Gastroesophageal sphincter (tissue), 4 donors: ENCODE results near the gene IL17F. TPM values are rescaled to one million over a fixed set of nuclear protein-coding genes. Genes with fewer than 3 reads are reported as not detected.

Experiments used
- ATAC-seq: fragments of 150-250 bp; one replicate; pipeline ENCODE4 v1.9.1; 2016; ENCODE audit warnings: mild to moderate bottlenecking, moderate library complexity
- H3K27ac ChIP-seq, 4 donors: fragments of 200-600 bp; sonication (generic) in 3 of 4; 1 replicate in 3 of 4; 2 replicates in 1 of 4; pipeline ENCODE4 v1.5.1; 2016 to 2019
- H3K27me3 ChIP-seq: fragments of 200-600 bp; sonication (generic); one replicate; pipeline ENCODE4 v1.5.1; 2019
- H3K36me3 ChIP-seq, 2 donors: fragments of 200-600 bp; sonication (generic); one replicate each; pipeline ENCODE4 v1.5.1; 2019; ENCODE audit warnings: control low read depth in 1 of 2
- H3K4me1 ChIP-seq, 3 donors: fragments of 200-600 bp; sonication (generic); 1 replicate in 2 of 3; 2 replicates in 1 of 3; pipeline ENCODE4 v1.5.1; 2016 to 2019; ENCODE audit warnings: control low read depth in 2 of 3
- H3K4me3 ChIP-seq, 2 donors: fragments of 200-600 bp; sonication (generic); one replicate each; pipeline ENCODE4 v1.5.1; 2019; ENCODE audit warnings: mild to moderate bottlenecking in 1 of 2, moderate library complexity in 1 of 2
- H3K9me3 ChIP-seq, 3 donors: fragments of 200-600 bp; sonication (generic); one replicate each; pipeline ENCODE4 v1.5.1; 2017 to 2019; ENCODE audit warnings: control low read depth in 2 of 3
- CTCF ChIP-seq, 4 experiments: fragments of 200-600 bp in 2 of 4; fragments of 450-650 bp in 2 of 4; sonication (generic) in 1 of 4; IDR thresholded peaks; one replicate each; pipeline ENCODE4 v1.5.1; 2017 to 2019; ENCODE audit warnings: antibody characterized with exemption in 4 of 4, mild to moderate bottlenecking in 2 of 4, moderate library complexity in 2 of 4
- EP300 ChIP-seq: sonication (generic); formaldehyde crosslinking; IDR thresholded peaks from one replicate; pipeline ENCODE4 v1.6.1; 2017; ENCODE audit warnings: antibody characterized with exemption, mild to moderate bottlenecking
- POLR2A ChIP-seq, 2 donors: fragments of 450-650 bp; IDR thresholded peaks; one replicate each; pipeline ENCODE4 v1.6.1; 2017; ENCODE audit warnings: antibody characterized with exemption in 2 of 2, mild to moderate bottlenecking in 2 of 2, moderate library complexity in 1 of 2
- POLR2AphosphoS5 ChIP-seq: sonication (generic); formaldehyde crosslinking; IDR thresholded peaks from one replicate; pipeline ENCODE4 v1.6.1; 2017; ENCODE audit warnings: antibody characterized with exemption
- WGBS, 2 donors: methylation state at CpG; one replicate each; pipeline ENCODE4 v1.1.5; 2018; ENCODE audit warnings: low coverage in 1 of 2; 5-methylcytosine and 5-hydroxymethylcytosine counted together
- total RNA-seq, 4 donors: library from RNA; depleted of rRNA; stranded (reverse); fragments of >200 nt; gene quantifications; one replicate each; pipeline ENCODE4 v1.1.0, GENCODE V29; 2016

IL17F gene
- total RNA-seq, 4 donors from 2014 or later = not detected

GRCh38 chr6:52217761-52218160, 26.5 kb downstream of the IL17F start:
- Histone ChIP-seq H3K4me3 (no peak overlapping the region), H3K36me3 (no peaks in the 10 kb centered on the region), H3K27ac (no peak overlapping the region), H3K27me3 (no peaks in the 10 kb centered on the region), H3K9me3 (no peaks in the 10 kb centered on the region), H3K4me1 (no peaks in the 10 kb centered on the region)
- WGBS, 2 donors = 88 to 89% methylated on average over 2 of the region's 2 CpGs
- no peak for TF ChIP-seq CTCF (IDR thresholded peaks at IDR 0.05)
- no peak for TF ChIP-seq POLR2AphosphoS5
- no peak for TF ChIP-seq POLR2A (IDR thresholded peaks at IDR 0.05)
- no peak for TF ChIP-seq EP300
- no peak for ATAC-seq

- H3K27me3 ChIP-seq = no peaks in the 10 kb centered on the region
- WGBS, 2 donors = 91 to 94% methylated on average over 5 of the region's 5 CpGs
- no peak for TF ChIP-seq POLR2AphosphoS5
- TF ChIP-seq POLR2A (IDR thresholded peaks at IDR 0.05) = no peak
- TF ChIP-seq EP300 = no peak
- no peak for TF ChIP-seq CTCF (IDR thresholded peaks at IDR 0.05)
- no peaks in the 10 kb centered on the region for H3K9me3 ChIP-seq
- H3K27ac ChIP-seq = no peak overlapping the region
- H3K4me1 ChIP-seq = no peaks in the 10 kb centered on the region
- H3K36me3 ChIP-seq = no peaks in the 10 kb centered on the region
- H3K4me3 ChIP-seq = no peak overlapping the region
- ATAC-seq = no peak
Measured at GRCh38 chr6:52216932-52217575, 27.2 kb downstream of the IL17F start.

- no peaks in the 10 kb centered on the region for H3K27me3 ChIP-seq
- H3K27ac ChIP-seq = no peak overlapping the region
- H3K36me3 ChIP-seq = no peaks in the 10 kb centered on the region
- no peak for ATAC-seq
- no peak for TF ChIP-seq CTCF (IDR thresholded peaks at IDR 0.05)
- H3K4me1 ChIP-seq = no peaks in the 10 kb centered on the region
- H3K9me3 ChIP-seq = no peaks in the 10 kb centered on the region
- H3K4me3 ChIP-seq = no peak overlapping the region
Measured at GRCh38 chr6:52215787-52216186, 28.5 kb downstream of the IL17F start.

- 51 to 86% methylated on average over 2 of the region's 2 CpGs for WGBS, 2 donors
- no peak for ATAC-seq
- no peak overlapping the region for H3K27ac ChIP-seq
- H3K4me3 ChIP-seq = no peak overlapping the region
- no peaks in the 10 kb centered on the region for H3K36me3 ChIP-seq
- no peaks in the 10 kb centered on the region for H3K4me1 ChIP-seq
- H3K9me3 ChIP-seq = no peaks in the 10 kb centered on the region
- no peak for TF ChIP-seq CTCF (IDR thresholded peaks at IDR 0.05)
- TF ChIP-seq EP300 = no peak
- TF ChIP-seq POLR2AphosphoS5 = no peak
- TF ChIP-seq POLR2A (IDR thresholded peaks at IDR 0.05) = no peak
- no peaks in the 10 kb centered on the region for H3K27me3 ChIP-seq
Measured at GRCh38 chr6:52213127-52213526, 31.2 kb downstream of the IL17F start.

- H3K4me3 ChIP-seq = no peak overlapping the region
- no peaks in the 10 kb centered on the region for H3K9me3 ChIP-seq
- WGBS, 2 donors = 71 to 72% methylated on average over 2 of the region's 2 CpGs
- H3K4me1 ChIP-seq = no peaks in the 10 kb centered on the region
- no peak overlapping the region for H3K27ac ChIP-seq
- no peaks in the 10 kb centered on the region for H3K36me3 ChIP-seq
- ATAC-seq = no peak
- no peaks in the 10 kb centered on the region for H3K27me3 ChIP-seq
- TF ChIP-seq POLR2AphosphoS5 (no peak), CTCF (IDR thresholded peaks at IDR 0.05) (no peak), EP300 (no peak), POLR2A (IDR thresholded peaks at IDR 0.05) (no peak)
Measured at GRCh38 chr6:52210227-52210626, 34.1 kb downstream of the IL17F start.
